ENCODE measurements around the gene DTWD2.
A peak's percentile ranks its signal among the peaks of the same experiment; 100 is the strongest.

DTWD2 gene

DNA sequence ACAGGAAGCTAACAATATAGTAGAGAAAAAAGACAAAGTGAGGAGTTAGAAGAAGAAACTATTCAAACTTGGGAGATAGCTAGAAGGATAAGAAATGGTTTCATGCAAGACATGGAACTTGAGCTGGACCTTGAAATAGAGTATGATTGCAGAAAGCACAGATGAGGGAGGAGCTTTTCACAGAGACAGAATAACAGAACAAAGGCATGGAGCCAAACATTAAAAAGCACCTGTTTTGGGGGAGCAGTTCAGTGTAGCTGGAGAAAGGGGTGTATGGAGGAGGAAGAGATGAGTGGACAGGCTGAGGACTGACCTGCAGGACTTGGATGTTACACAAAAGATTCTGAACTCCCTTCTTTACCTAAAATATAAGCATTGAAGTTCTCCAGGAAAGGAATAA is 25.2 kb downstream of the DTWD2 start:
- Histone ChIP-seq H3K79me2 (ENCODE audit: low read length) (no peaks in the 10 kb centered on the region), H3K4me3 (ENCODE audit: low read length) (no peak overlapping the region), H3K4me2 (ENCODE audit: low read length) (no peak overlapping the region), H4K20me1 (ENCODE audit: insufficient read depth, low read length) (no peaks in the 10 kb centered on the region), H3K4me1 (ENCODE audit: low read length) (no peaks in the 10 kb centered on the region), H3K9me3 (ENCODE audit: insufficient read depth, low read length) (no peaks in the 10 kb centered on the region), H3K9ac (ENCODE audit: low read length) (no peak overlapping the region), H3K27me3 (ENCODE audit: low read depth, low read length) (no peaks in the 10 kb centered on the region), H3K27ac (ENCODE audit: low read length) (no peak overlapping the region), H2AFZ (ENCODE audit: low read depth, low read length) (no peak overlapping the region), H3K36me3 (replicated peaks; ENCODE audit: low read depth, low read length) (no peaks in the 10 kb centered on the region)
- TF ChIP-seq EZH2phosphoT487 (IDR thresholded peaks at IDR 0.05; ENCODE audit: low read depth) = no peak

DNA sequence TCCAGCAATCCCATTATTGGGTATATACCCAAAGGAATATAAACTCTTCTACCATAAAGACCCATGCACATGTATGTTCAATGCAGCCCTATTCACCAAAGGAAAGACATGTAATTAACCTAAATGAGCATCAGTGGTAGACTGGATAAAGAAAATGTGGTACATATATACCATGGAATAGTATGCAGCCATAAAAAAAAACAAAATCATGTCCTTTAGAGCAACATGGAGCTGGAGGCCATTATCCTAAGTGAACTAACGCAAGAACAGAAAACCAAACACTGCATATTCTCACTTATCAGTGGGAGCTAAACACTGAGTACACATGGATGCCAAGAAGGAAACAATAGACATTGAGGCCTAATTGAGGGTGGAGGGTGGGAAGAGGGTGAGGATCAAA is 27.8 kb downstream of the DTWD2 start:
- no peaks in the 10 kb centered on the region for H3K4me1 ChIP-seq (ENCODE audit: low read length)
- H4K20me1 ChIP-seq (ENCODE audit: insufficient read depth, low read length) = no peaks in the 10 kb centered on the region
- H3K79me2 ChIP-seq (ENCODE audit: low read length) = no peaks in the 10 kb centered on the region
- H3K27ac ChIP-seq (ENCODE audit: low read length) = no peak overlapping the region
- H3K4me3 ChIP-seq (ENCODE audit: low read length) = no peak overlapping the region
- TF ChIP-seq, protein P1, sequence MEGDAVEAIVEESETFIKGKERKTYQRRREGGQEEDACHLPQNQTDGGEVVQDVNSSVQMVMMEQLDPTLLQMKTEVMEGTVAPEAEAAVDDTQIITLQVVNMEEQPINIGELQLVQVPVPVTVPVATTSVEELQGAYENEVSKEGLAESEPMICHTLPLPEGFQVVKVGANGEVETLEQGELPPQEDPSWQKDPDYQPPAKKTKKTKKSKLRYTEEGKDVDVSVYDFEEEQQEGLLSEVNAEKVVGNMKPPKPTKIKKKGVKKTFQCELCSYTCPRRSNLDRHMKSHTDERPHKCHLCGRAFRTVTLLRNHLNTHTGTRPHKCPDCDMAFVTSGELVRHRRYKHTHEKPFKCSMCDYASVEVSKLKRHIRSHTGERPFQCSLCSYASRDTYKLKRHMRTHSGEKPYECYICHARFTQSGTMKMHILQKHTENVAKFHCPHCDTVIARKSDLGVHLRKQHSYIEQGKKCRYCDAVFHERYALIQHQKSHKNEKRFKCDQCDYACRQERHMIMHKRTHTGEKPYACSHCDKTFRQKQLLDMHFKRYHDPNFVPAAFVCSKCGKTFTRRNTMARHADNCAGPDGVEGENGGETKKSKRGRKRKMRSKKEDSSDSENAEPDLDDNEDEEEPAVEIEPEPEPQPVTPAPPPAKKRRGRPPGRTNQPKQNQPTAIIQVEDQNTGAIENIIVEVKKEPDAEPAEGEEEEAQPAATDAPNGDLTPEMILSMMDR (IDR thresholded peaks at IDR 0.05; ENCODE audit: low read depth, low read length) = no peak
- no peak for TF ChIP-seq EZH2phosphoT487 (IDR thresholded peaks at IDR 0.05; ENCODE audit: low read depth)
- no peak overlapping the region for H2AFZ ChIP-seq (ENCODE audit: low read depth, low read length)
- no peaks in the 10 kb centered on the region for H3K9me3 ChIP-seq (ENCODE audit: insufficient read depth, low read length)
- H3K9ac ChIP-seq (ENCODE audit: low read length) = no peak overlapping the region
- H3K4me2 ChIP-seq (ENCODE audit: low read length) = no peak overlapping the region
- no peaks in the 10 kb centered on the region for H3K36me3 ChIP-seq (replicated peaks; ENCODE audit: low read depth, low read length)
- no peaks in the 10 kb centered on the region for H3K27me3 ChIP-seq (ENCODE audit: low read depth, low read length)

DNA sequence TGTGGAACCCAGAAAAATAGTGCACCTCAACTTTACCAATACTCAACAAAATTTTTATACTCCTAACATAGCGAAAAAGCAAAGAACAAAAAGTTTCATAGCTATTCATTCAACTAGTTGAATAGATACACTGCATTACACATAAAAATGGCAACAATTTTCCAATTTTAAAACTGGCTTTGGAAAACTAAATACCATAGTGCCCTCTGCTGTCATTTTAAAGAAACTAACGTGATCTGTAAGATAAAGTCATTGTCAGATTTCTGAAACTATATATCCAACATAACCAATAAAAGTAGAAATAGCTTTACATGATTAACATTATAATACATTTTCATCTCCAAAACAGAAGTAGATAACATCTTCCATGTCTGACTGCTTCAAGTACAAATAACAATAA is 31.6 kb downstream of the DTWD2 start:
- H3K36me3 ChIP-seq (replicated peaks; ENCODE audit: low read depth, low read length) = no peaks in the 10 kb centered on the region
- H3K9me3 ChIP-seq (ENCODE audit: insufficient read depth, low read length) = no peaks in the 10 kb centered on the region
- no peaks in the 10 kb centered on the region for H3K4me1 ChIP-seq (ENCODE audit: low read length)
- H3K79me2 ChIP-seq (ENCODE audit: low read length) = no peaks in the 10 kb centered on the region
- H2AFZ ChIP-seq (ENCODE audit: low read depth, low read length) = no peak overlapping the region
- H3K27ac ChIP-seq (ENCODE audit: low read length) = no peak overlapping the region
- 0 out of 2 replicates have a peak overlapping the region, but pooled peaks have one; percentile 31 for H3K4me2 ChIP-seq (ENCODE audit: low read length)
- no peaks in the 10 kb centered on the region for H4K20me1 ChIP-seq (ENCODE audit: insufficient read depth, low read length)
- H3K4me3 ChIP-seq (ENCODE audit: low read length) = no peak overlapping the region
- TF ChIP-seq, protein P1 (IDR thresholded peaks at IDR 0.05; ENCODE audit: low read depth, low read length) = peak; percentile 65
- no peak for TF ChIP-seq EZH2phosphoT487 (IDR thresholded peaks at IDR 0.05; ENCODE audit: low read depth)
- H3K27me3 ChIP-seq (ENCODE audit: low read depth, low read length) = no peaks in the 10 kb centered on the region
- no peak overlapping the region for H3K9ac ChIP-seq (ENCODE audit: low read length)

DNA sequence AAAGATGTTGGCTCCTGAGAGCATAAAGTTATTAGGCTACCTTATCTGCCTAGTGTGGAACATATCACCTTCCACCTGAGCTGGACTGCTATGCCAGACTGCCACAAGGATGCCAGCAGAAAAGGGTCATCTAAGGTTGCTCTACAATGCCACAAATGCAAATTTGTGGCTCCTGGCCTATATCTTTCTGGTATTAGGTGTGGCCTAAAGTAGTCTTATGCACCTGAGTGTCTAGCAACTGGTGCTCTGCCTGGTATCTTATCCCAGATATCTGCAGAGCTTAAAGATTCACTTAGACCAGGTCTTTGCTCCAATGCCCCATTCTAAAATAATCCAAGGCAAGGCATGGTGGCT is 34.7 kb downstream of the DTWD2 start:
- Histone ChIP-seq H3K4me2 (ENCODE audit: low read length) (no peak overlapping the region), H3K27me3 (ENCODE audit: low read depth, low read length) (no peaks in the 10 kb centered on the region), H3K4me1 (ENCODE audit: low read length) (no peaks in the 10 kb centered on the region), H3K27ac (ENCODE audit: low read length) (no peak overlapping the region), H3K79me2 (ENCODE audit: low read length) (no peaks in the 10 kb centered on the region), H3K4me3 (ENCODE audit: low read length) (no peak overlapping the region), H2AFZ (ENCODE audit: low read depth, low read length) (no peak overlapping the region), H3K9me3 (ENCODE audit: insufficient read depth, low read length) (no peaks in the 10 kb centered on the region), H3K9ac (ENCODE audit: low read length) (no peak overlapping the region), H4K20me1 (ENCODE audit: insufficient read depth, low read length) (no peaks in the 10 kb centered on the region), H3K36me3 (replicated peaks; ENCODE audit: low read depth, low read length) (no peaks in the 10 kb centered on the region)
- TF ChIP-seq, protein P1 (IDR thresholded peaks at IDR 0.05; ENCODE audit: low read depth, low read length) = no peak
- TF ChIP-seq EZH2phosphoT487 (IDR thresholded peaks at IDR 0.05; ENCODE audit: low read depth) = no peak

Measured in OCI-LY3 (cell line).